IMR-90 (cell line): ENCODE measurements around the gene C11orf98. TPM values are rescaled to one million over a fixed set of nuclear protein-coding genes. Genes with fewer than 3 reads are reported as not detected.

ENCODE experiments used
- ATAC-seq: fragments of 200-7000 bp; cut with Tn5 transposase; 2 replicates; pipeline ENCODE4 v1.9.1; 2020; ENCODE audit warnings: low read depth, mild to moderate bottlenecking, moderate library complexity
- BruUV-seq: library from RNA; stranded (reverse); fragments of 400-500 nt; replicated peaks from 2 replicates; lab custom pipeline; 2021; lab: Mats Ljungman, UMichigan
- CTCF ChIA-PET: fragments of 300-600 bp; formaldehyde crosslinking; extraction: SDS; loops from one replicate; lab custom pipeline; 2021; ENCODE audit warnings: antibody characterized with exemption; lab: Yijun Ruan, JAX
- POLR2A ChIA-PET: fragments of 300-600 bp; sonication (Branson Sonifier 250); formaldehyde crosslinking; loops from one replicate; lab custom pipeline; 2022; ENCODE audit warnings: antibody characterized with exemption; ENCODE audit not compliant: unreplicated experiment; lab: Charles Lee
- DNase-seq: peaks from one replicate; pipeline ENCODE4 v3.0.0; 2013
- H2AFZ ChIP-seq: replicated peaks from 2 replicates; pipeline ENCODE3; 2013; ENCODE audit warnings: low read length, mild to moderate bottlenecking; ENCODE audit not compliant: poor library complexity
- H2AK5ac ChIP-seq: 2 replicates; pipeline ENCODE4 v1.6.1; 2013; ENCODE audit warnings: low read depth, low read length, inconsistent platforms
- H2AK9ac ChIP-seq: replicated peaks from 2 replicates; pipeline ENCODE3; 2013; ENCODE audit warnings: mild to moderate bottlenecking, low read depth, low read length, moderate library complexity; ENCODE audit not compliant: poor library complexity
- H2BK120ac ChIP-seq: 2 replicates; pipeline ENCODE4 v1.6.1; 2013; ENCODE audit warnings: low read depth, low read length, inconsistent platforms
- H2BK15ac ChIP-seq: 3 replicates; pipeline ENCODE4 v1.6.1; 2013; ENCODE audit warnings: low read depth, low read length, inconsistent platforms
- H2BK20ac ChIP-seq: 2 replicates; pipeline ENCODE4 v1.6.1; 2013; ENCODE audit warnings: low read depth, mild to moderate bottlenecking, inconsistent platforms, low read length, moderate library complexity
- H2BK5ac ChIP-seq: 2 replicates; pipeline ENCODE4 v1.6.1; 2013; ENCODE audit warnings: mild to moderate bottlenecking, low read depth, low read length, inconsistent platforms; ENCODE audit not compliant: poor library complexity, severe bottlenecking
- H3K14ac ChIP-seq: replicated peaks from 2 replicates; pipeline ENCODE4 v1.6.1; 2013; ENCODE audit warnings: low read depth, low read length, inconsistent platforms
- H3K18ac ChIP-seq: 2 replicates; pipeline ENCODE4 v1.6.1; 2013; ENCODE audit warnings: low read depth, low read length, control low read depth
- H3K23ac ChIP-seq: 2 replicates; pipeline ENCODE4 v1.6.1; 2013; ENCODE audit warnings: low read depth, low read length, inconsistent platforms
- H3K27ac ChIP-seq: 2 replicates; pipeline ENCODE4 v1.5.1; 2013; ENCODE audit warnings: mild to moderate bottlenecking, control low read depth, low read length; ENCODE audit not compliant: insufficient read depth
- H3K27me3 ChIP-seq: 2 replicates; pipeline ENCODE4 v1.6.1; 2013; ENCODE audit warnings: low read length; ENCODE audit not compliant: control insufficient read depth, insufficient read depth
- H3K36me3 ChIP-seq: 2 replicates; pipeline ENCODE4 v1.6.1; 2013; ENCODE audit warnings: low read length, mixed read lengths; ENCODE audit not compliant: control insufficient read depth, insufficient read depth
- H3K4ac ChIP-seq: 2 replicates; pipeline ENCODE4 v1.6.1; 2013; ENCODE audit warnings: low read depth, low read length, inconsistent platforms
- H3K4me1 ChIP-seq: 2 replicates; pipeline ENCODE4 v1.6.1; 2013; ENCODE audit warnings: low read length, mixed read lengths; ENCODE audit not compliant: control insufficient read depth, insufficient read depth
- H3K4me2 ChIP-seq: 2 replicates; pipeline ENCODE4 v1.6.1; 2013; ENCODE audit warnings: low read depth, mild to moderate bottlenecking, control low read depth, low read length, moderate library complexity
- H3K4me3 ChIP-seq: 2 replicates; pipeline ENCODE4 v1.5.1; 2013; ENCODE audit warnings: low read depth, mild to moderate bottlenecking, control low read depth, low read length, moderate library complexity; ENCODE audit not compliant: insufficient read depth
- H3K56ac ChIP-seq: 2 replicates; pipeline ENCODE4 v1.6.1; 2013; ENCODE audit warnings: low read length, inconsistent platforms; ENCODE audit not compliant: insufficient read depth; ENCODE audit errors: extremely low read depth
- H3K79me1 ChIP-seq, 2 experiments: 2 replicates each; pipeline ENCODE4 v1.6.1; 2013; ENCODE audit warnings: low read length in 2 of 2, inconsistent platforms in 1 of 2, low read depth in 1 of 2
- H3K9ac ChIP-seq: 2 replicates; pipeline ENCODE4 v1.6.1; 2013; ENCODE audit warnings: low read depth, low read length, control low read depth
- H3K9me1 ChIP-seq: 2 replicates; pipeline ENCODE4 v1.6.1; 2013; ENCODE audit warnings: low read length, inconsistent platforms; ENCODE audit not compliant: insufficient read depth
- H3K9me3 ChIP-seq: 2 replicates; pipeline ENCODE4 v1.6.1; 2013; ENCODE audit warnings: low read length; ENCODE audit not compliant: control insufficient read depth, insufficient read depth
- H4K20me1 ChIP-seq: 2 replicates; pipeline ENCODE4 v1.6.1; 2013; ENCODE audit warnings: low read length, inconsistent platforms; ENCODE audit not compliant: insufficient read depth
- H4K5ac ChIP-seq: 2 replicates; pipeline ENCODE4 v1.6.1; 2013; ENCODE audit warnings: mild to moderate bottlenecking, low read depth, low read length, control low read depth
- H4K8ac ChIP-seq, 2 experiments: 2 replicates each; pipeline ENCODE4 v1.6.1; 2013; ENCODE audit warnings: low read depth in 2 of 2, low read length in 2 of 2, control low read depth in 1 of 2, inconsistent platforms in 1 of 2
- H4K91ac ChIP-seq: 2 replicates; pipeline ENCODE4 v1.6.1; 2013; ENCODE audit warnings: low read depth, low read length, inconsistent platforms; ENCODE audit not compliant: insufficient read depth
- BHLHE40 ChIP-seq: fragments of 150-350 bp; IDR thresholded peaks from 2 replicates; pipeline ENCODE4 v1.6.1; 2016; ENCODE audit warnings: mild to moderate bottlenecking, low read depth, low read length
- CEBPB ChIP-seq: IDR thresholded peaks from 2 replicates; pipeline ENCODE4 v1.6.1; 2012; ENCODE audit warnings: low read depth, low read length, improper control_type of control experiment
- CHD1 ChIP-seq: IDR thresholded peaks from 2 replicates; pipeline ENCODE4 v1.6.1; 2012; ENCODE audit warnings: low read depth, low read length, improper control_type of control experiment
- FOS ChIP-seq: fragments of 150-350 bp; IDR thresholded peaks from 2 replicates; pipeline ENCODE4 v1.6.1; 2016; ENCODE audit warnings: low read depth, low read length
- MAFK ChIP-seq: IDR thresholded peaks from 2 replicates; pipeline ENCODE4 v1.6.1; 2012; ENCODE audit warnings: low read depth, low read length, improper control_type of control experiment
- MAZ ChIP-seq: IDR thresholded peaks from 2 replicates; pipeline ENCODE4 v1.6.1; 2012; ENCODE audit warnings: low read depth, mild to moderate bottlenecking, low read length, improper control_type of control experiment, moderate library complexity, borderline replicate concordance
- MXI1 ChIP-seq: IDR thresholded peaks from 2 replicates; pipeline ENCODE4 v1.6.1; 2012; ENCODE audit warnings: low read depth, mild to moderate bottlenecking, low read length, moderate library complexity, borderline replicate concordance
- NFE2L2 ChIP-seq: fragments of 150-350 bp; IDR thresholded peaks from 2 replicates; pipeline ENCODE4 v1.6.1; 2016; ENCODE audit warnings: low read depth, mild to moderate bottlenecking, low read length
- POLR2A ChIP-seq: IDR thresholded peaks from 2 replicates; pipeline ENCODE4 v1.6.1; 2012; ENCODE audit warnings: mild to moderate bottlenecking, low read depth, low read length
- RAD21 ChIP-seq: IDR thresholded peaks from 2 replicates; pipeline ENCODE4 v1.6.1; 2012; ENCODE audit warnings: low read length, improper control_type of control experiment
- RCOR1 ChIP-seq: IDR thresholded peaks from 2 replicates; pipeline ENCODE4 v1.6.1; 2012; ENCODE audit warnings: mild to moderate bottlenecking, low read length, improper control_type of control experiment; ENCODE audit not compliant: insufficient replicate concordance
- RFX5 ChIP-seq: IDR thresholded peaks from 2 replicates; pipeline ENCODE4 v1.8.0; 2012; ENCODE audit warnings: low read depth, mild to moderate bottlenecking, low read length, moderate library complexity
- SMC3 ChIP-seq: fragments of 150-350 bp; IDR thresholded peaks from 2 replicates; pipeline ENCODE4 v1.6.1; 2016; ENCODE audit warnings: low read depth, mild to moderate bottlenecking, antibody characterized with exemption, low read length, moderate library complexity
- WGBS, 2 experiments: methylation state at CpG; one replicate each; pipeline versions ENCODE4 v1.1.5 to v1.1.7; 2013; ENCODE audit warnings: missing lambda C conversion rate in 2 of 2; ENCODE audit not compliant: insufficient read length in 1 of 2; ENCODE audit errors: extremely low coverage in 2 of 2; 5-methylcytosine and 5-hydroxymethylcytosine counted together
- dilution Hi-C: fragments of 300-500 bp; cut with HindIII; formaldehyde crosslinking; loops from one replicate; pipeline ENCODE4 v1.14.3; 2018; ENCODE audit warnings: low sequenced_read_pairs; ENCODE audit not compliant: unreplicated experiment
- in situ Hi-C: fragments of 300-500 bp; cut with MboI; formaldehyde crosslinking; loops from 3 replicates; pipeline ENCODE4 v1.14.3; 2019; ENCODE audit warnings: low sequenced_read_pairs, inconsistent platforms, mixed read lengths
- intact Hi-C: fragments of 100-400 bp; cut with micrococcal nuclease; formaldehyde crosslinking; loops from 2 replicates; pipeline ENCODE4 v1.10.0; 2022
- polyA plus RNA-seq, 3 experiments: library from polyadenylated mRNA; depleted of rRNA; stranded (reverse); fragments of >200 nt; gene quantifications; 2 replicates each; pipeline ENCODE4 v1.2.3, GENCODE V29; 2012; ENCODE audit warnings: low replicate concordance in 1 of 3
- total RNA-seq: library from RNA; depleted of rRNA; stranded (reverse); fragments of >200 nt; gene quantifications from 2 replicates; pipeline ENCODE4 v1.2.3, GENCODE V29; 2012
- TF ChIP-seq, protein P1 (sequence below): fragments of 150-350 bp; IDR thresholded peaks from 2 replicates; pipeline ENCODE4 v1.6.1; 2016; ENCODE audit warnings: low read depth, mild to moderate bottlenecking, low read length, moderate library complexity, borderline replicate concordance
- TF ChIP-seq, protein P2 (sequence below): conservative IDR thresholded peaks from 2 replicates; pipeline ENCODE4 v1.5.1; 2012; ENCODE audit warnings: mild to moderate bottlenecking, low read depth, low read length, improper control_type of control experiment
- TF ChIP-seq, protein P3 (sequence below): fragments of 150-350 bp; IDR thresholded peaks from 2 replicates; pipeline ENCODE4 v1.6.1; 2017; ENCODE audit warnings: mild to moderate bottlenecking, antibody characterized with exemption, low read length, low read depth

The C11orf98 gene
- total and polyA plus RNA-seq, 2 of the 4 experiments (the other 2 are of a cell fraction): 41.2 to 62.3 TPM

DNA sequence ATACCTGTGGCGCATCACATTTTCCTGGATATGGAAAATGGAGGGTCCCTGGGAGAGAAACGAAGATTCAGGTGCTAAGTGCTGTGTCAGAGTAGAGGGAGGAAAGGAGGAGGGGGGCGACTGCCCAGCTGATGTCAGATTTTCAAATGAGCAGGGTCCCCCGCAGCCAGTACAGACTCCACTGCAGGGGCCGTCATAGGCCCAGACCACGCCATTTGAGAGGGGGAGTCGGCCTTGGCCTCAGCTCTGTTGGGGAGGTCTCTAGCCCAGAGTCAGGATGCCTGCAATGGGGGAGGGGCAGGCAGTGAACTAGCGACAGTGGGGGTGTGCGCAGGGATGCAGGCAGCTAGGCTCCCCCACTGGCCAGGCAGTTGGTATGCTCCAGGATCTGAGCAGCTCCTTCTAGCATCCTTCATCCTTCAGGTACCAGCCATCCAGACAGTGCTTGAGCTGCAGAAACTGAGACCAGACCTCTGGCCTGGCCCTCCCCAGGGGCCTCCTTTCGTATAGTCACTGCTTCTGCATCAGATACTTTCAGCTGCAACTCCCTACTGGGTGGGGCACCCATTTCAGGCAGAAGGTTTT lies 42.4 kb upstream of the C11orf98 start, which contains the start of the genes BSCL2 and GNG3:
Gene BSCL2, minus strand, starts transcription at position 148 of the 585 bp plus-strand sequence. CDS start 229 bp downstream, outside the sequence.
Gene GNG3, plus strand, starts transcription at position 400 of the 585 bp plus-strand sequence. CDS start 620 bp downstream, outside the sequence.
- Histone ChIP-seq H4K8ac (peak within 1 kb of the TSS; percentile 93 to 97), H2AK9ac (peak within 1 kb of the TSS; percentile 97), H3K14ac (peak within 1 kb of the TSS; percentile 88), H3K9ac (peak within 1 kb of the TSS; percentile 46), H3K56ac (no peak within 1 kb of the TSS), H3K9me3 (no peaks in the 10 kb centered on the region), H3K36me3 (peaks cover 17% of the 10 kb centered on the region), H2BK15ac (no peak within 1 kb of the TSS), H4K91ac (peak within 1 kb of the TSS; percentile 52), H3K4me3 (peak within 1 kb of the TSS; percentile 44), H2AFZ (peak within 1 kb of the TSS; percentile 95), H3K27me3 (no peaks in the 10 kb centered on the region), H2BK120ac (no peak within 1 kb of the TSS), H2BK5ac (peak within 1 kb of the TSS; percentile 16), H2AK5ac (peak within 1 kb of the TSS; percentile 67), H4K20me1 (no peaks in the 10 kb centered on the region), H3K4me1 (peaks cover 16% of the 10 kb centered on the region), H3K4me2 (peak within 1 kb of the TSS; percentile 94), H3K18ac (no peak within 1 kb of the TSS), H3K23ac (peak within 1 kb of the TSS; percentile 96), H4K5ac (peak within 1 kb of the TSS; percentile 86), H3K4ac (peak within 1 kb of the TSS; percentile 86), H3K79me1 (peaks cover 18 to 53% of the 10 kb centered on the region in 2 experiments), H3K9me1 (peaks cover 17% of the 10 kb centered on the region), H3K27ac (peak within 1 kb of the TSS; percentile 33), H2BK20ac (no peak within 1 kb of the TSS)
- CTCF ChIA-PET: no interaction called here
- BruUV-seq: no TSS peak
- POLR2A ChIA-PET: no interaction called here
- WGBS, 2 experiments: 76% methylated on average over 5 of the region's 10 CpGs; no CpG with 5 or more reads in 1 of the 2 experiments
- TF ChIP-seq, protein P1, sequence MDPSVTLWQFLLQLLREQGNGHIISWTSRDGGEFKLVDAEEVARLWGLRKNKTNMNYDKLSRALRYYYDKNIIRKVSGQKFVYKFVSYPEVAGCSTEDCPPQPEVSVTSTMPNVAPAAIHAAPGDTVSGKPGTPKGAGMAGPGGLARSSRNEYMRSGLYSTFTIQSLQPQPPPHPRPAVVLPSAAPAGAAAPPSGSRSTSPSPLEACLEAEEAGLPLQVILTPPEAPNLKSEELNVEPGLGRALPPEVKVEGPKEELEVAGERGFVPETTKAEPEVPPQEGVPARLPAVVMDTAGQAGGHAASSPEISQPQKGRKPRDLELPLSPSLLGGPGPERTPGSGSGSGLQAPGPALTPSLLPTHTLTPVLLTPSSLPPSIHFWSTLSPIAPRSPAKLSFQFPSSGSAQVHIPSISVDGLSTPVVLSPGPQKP: no peak
- TF ChIP-seq RFX5 (no peak), MXI1 (no peak), CEBPB (no peak), MAZ (no peak), CHD1 (no peak), RAD21 (no peak), POLR2A (no peak), FOS (no peak), SMC3 (no peak), RCOR1 (no peak), MAFK (no peak), BHLHE40 (no peak), NFE2L2 (no peak)
- TF ChIP-seq, protein P2, sequence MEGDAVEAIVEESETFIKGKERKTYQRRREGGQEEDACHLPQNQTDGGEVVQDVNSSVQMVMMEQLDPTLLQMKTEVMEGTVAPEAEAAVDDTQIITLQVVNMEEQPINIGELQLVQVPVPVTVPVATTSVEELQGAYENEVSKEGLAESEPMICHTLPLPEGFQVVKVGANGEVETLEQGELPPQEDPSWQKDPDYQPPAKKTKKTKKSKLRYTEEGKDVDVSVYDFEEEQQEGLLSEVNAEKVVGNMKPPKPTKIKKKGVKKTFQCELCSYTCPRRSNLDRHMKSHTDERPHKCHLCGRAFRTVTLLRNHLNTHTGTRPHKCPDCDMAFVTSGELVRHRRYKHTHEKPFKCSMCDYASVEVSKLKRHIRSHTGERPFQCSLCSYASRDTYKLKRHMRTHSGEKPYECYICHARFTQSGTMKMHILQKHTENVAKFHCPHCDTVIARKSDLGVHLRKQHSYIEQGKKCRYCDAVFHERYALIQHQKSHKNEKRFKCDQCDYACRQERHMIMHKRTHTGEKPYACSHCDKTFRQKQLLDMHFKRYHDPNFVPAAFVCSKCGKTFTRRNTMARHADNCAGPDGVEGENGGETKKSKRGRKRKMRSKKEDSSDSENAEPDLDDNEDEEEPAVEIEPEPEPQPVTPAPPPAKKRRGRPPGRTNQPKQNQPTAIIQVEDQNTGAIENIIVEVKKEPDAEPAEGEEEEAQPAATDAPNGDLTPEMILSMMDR: no peak
- TF ChIP-seq, protein P3, sequence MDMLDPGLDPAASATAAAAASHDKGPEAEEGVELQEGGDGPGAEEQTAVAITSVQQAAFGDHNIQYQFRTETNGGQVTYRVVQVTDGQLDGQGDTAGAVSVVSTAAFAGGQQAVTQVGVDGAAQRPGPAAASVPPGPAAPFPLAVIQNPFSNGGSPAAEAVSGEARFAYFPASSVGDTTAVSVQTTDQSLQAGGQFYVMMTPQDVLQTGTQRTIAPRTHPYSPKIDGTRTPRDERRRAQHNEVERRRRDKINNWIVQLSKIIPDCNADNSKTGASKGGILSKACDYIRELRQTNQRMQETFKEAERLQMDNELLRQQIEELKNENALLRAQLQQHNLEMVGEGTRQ: no peak
- in situ Hi-C loops (no loop called here), dilution Hi-C loops (no loop called here), intact Hi-C loops (no loop called here)
- ATAC-seq: no peak
- no peak for DNase-seq
